Nephron progenitor cell (in vitro differentiated cells): ENCODE measurements around the gene CAPN1.

Source experiments
- DNase-seq: peaks from one replicate; pipeline ENCODE4 v3.0.0; 2021
- H3K27ac Mint-ChIP-seq: 2 replicates; pipeline ENCODE4 v1.8.0; 2021; ENCODE audit warnings: mild to moderate bottlenecking, moderate library complexity, mixed read lengths
- H3K27me3 Mint-ChIP-seq: 2 replicates; pipeline ENCODE4 v1.8.0; 2021; ENCODE audit warnings: mild to moderate bottlenecking, low read depth, mixed read lengths; ENCODE audit not compliant: poor library complexity
- H3K36me3 Mint-ChIP-seq: 2 replicates; pipeline ENCODE4 v1.8.0; 2021; ENCODE audit warnings: low read depth, mixed read lengths
- H3K4me1 Mint-ChIP-seq: 2 replicates; pipeline ENCODE4 v1.8.0; 2021; ENCODE audit warnings: mixed read lengths
- H3K4me3 Mint-ChIP-seq: 2 replicates; pipeline ENCODE4 v1.8.0; 2021; ENCODE audit warnings: mild to moderate bottlenecking, moderate library complexity, mixed read lengths
- H3K9me3 Mint-ChIP-seq: 2 replicates; pipeline ENCODE4 v1.8.0; 2021; ENCODE audit warnings: mild to moderate bottlenecking, moderate library complexity, mixed read lengths
- TF ChIP-seq, protein P1 (sequence below): fragments of 200-600 bp; sonication (generic); IDR thresholded peaks from 2 replicates; pipeline ENCODE4 v1.5.0; 2021; ENCODE audit warnings: antibody characterized with exemption

Gene CAPN1

DNA sequence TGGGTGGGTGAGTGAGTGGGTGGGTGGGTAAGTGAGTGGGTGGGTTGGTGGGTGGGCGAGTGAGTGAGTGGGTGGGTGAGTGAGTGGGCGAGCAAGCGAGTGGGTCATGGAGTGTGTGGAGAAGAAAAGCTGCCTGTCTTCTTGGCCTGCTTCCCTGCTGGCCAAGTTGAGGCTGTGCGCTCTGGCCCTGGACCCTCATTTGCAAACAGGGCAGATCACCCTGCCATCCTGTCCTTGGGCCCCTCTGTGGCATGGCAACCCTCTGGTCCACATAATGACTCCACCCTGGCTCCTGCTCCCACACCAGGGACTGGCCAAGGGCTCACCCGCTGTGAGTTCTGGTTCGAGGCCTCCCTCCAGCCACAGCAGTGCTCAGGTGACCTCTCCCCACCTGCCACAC is 35.1 kb downstream of the CAPN1 start:
- TF ChIP-seq, protein P1, sequence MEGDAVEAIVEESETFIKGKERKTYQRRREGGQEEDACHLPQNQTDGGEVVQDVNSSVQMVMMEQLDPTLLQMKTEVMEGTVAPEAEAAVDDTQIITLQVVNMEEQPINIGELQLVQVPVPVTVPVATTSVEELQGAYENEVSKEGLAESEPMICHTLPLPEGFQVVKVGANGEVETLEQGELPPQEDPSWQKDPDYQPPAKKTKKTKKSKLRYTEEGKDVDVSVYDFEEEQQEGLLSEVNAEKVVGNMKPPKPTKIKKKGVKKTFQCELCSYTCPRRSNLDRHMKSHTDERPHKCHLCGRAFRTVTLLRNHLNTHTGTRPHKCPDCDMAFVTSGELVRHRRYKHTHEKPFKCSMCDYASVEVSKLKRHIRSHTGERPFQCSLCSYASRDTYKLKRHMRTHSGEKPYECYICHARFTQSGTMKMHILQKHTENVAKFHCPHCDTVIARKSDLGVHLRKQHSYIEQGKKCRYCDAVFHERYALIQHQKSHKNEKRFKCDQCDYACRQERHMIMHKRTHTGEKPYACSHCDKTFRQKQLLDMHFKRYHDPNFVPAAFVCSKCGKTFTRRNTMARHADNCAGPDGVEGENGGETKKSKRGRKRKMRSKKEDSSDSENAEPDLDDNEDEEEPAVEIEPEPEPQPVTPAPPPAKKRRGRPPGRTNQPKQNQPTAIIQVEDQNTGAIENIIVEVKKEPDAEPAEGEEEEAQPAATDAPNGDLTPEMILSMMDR: no peak
- Mint-ChIP-seq H3K27ac (no peak overlapping the region), H3K36me3 (no peaks in the 10 kb centered on the region), H3K27me3 (peaks cover 3% of the 10 kb centered on the region), H3K4me3 (no peak overlapping the region), H3K9me3 (no peaks in the 10 kb centered on the region), H3K4me1 (peaks cover 55% of the 10 kb centered on the region)
- no peak for DNase-seq

DNA sequence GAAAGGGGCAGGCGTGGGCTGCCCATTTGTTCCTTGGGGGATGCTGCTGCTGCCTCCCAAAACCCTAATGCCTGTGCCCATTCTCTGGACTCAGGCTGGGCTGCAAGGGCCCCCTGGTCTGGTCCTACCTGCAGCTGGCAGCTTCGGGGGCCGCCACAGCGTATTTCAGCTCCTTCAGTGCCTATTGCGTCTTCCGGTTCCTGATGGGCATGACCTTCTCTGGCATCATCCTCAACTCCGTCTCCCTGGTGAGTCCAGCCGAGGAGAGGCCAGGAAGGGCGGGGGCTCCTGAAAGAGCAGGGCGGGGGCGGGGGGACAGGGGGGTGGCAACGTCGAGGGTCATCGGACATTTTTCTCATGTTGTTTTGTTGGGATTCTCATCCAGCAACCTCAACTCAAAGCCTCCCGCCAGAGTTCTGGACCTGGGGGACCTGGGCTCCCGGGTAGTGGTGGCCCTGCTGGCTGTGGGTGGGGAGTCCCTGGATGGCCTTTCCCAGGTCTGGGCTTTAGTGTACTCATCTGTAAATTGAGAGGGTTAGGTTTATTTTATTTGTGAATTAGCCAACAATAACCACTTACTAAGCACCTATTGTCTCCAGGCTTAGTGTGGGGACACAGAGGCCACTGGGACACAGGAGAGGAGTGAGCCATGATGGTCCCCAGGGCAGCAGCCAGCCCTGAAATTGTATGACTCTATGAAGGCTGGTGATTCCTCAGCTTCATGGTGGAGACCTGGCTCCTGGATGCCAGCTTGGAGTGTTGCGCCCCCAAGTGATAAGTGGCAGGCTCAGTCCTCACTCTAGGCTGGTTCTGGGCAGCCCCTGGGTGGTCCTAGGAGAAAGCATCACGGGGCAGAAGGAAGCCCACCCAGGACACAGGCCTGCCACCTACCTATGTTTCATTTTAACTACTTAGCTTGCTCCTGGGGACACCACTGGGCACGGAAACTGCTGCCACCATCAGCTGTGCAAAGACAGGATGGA is 36.0 kb downstream of the CAPN1 start:
- no peaks in the 10 kb centered on the region for H3K9me3 Mint-ChIP-seq

DNA sequence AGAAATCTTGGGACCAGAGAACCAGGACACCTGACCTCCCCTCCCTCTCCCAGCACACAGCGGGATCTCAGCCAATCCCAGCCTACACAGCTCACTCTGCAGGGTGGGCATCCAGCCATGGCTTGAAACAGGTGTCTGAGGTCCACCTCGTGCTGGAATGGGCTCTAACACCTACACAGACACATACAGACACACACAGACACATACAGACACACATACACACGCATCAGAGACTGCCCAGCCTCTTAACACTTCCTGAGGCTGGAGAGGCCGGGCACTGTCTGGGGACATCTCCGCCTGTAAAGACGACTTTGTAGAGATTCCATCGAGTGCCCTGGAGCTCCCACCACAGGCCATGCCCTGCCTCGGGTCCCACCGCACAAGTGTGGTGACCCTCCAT is 36.7 kb downstream of the CAPN1 start:
- no peak for DNase-seq
- Mint-ChIP-seq H3K27ac (peak overlapping the region; percentile 27), H3K4me1 (peaks cover 45% of the 10 kb centered on the region), H3K9me3 (no peaks in the 10 kb centered on the region), H3K4me3 (no peak overlapping the region), H3K36me3 (no peaks in the 10 kb centered on the region), H3K27me3 (peaks cover 3% of the 10 kb centered on the region)
- TF ChIP-seq, protein P1: no peak

More for the DNA sequence above, 36.0 kb downstream of the CAPN1 start:
- H3K27ac Mint-ChIP-seq: peak overlapping the region; percentile 27
- no peaks in the 10 kb centered on the region for H3K36me3 Mint-ChIP-seq
- no peak overlapping the region for H3K4me3 Mint-ChIP-seq
- peaks cover 52% of the 10 kb centered on the region for H3K4me1 Mint-ChIP-seq
- peaks cover 3% of the 10 kb centered on the region for H3K27me3 Mint-ChIP-seq
- TF ChIP-seq, protein P1: no peak
- no peak for DNase-seq

DNA sequence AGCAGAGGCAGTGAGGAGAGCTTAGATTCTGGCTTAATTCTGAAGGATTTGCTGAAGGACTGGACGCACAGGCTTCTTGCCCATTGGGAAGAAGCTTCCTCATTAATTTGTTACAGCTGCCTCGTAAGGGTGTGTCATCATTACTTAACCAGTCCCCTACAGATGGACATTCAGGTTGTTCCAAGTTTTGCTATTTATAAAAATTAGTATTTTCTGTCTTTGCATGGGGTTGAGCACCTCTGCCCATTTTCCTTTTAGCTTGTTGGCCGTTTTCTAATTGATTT is 38.1 kb downstream of the CAPN1 start:
- peaks cover 8% of the 10 kb centered on the region for H3K27me3 Mint-ChIP-seq
- H3K27ac Mint-ChIP-seq: peak overlapping the region; percentile 24
- H3K9me3 Mint-ChIP-seq: no peaks in the 10 kb centered on the region
- no peak for DNase-seq
- no peaks in the 10 kb centered on the region for H3K36me3 Mint-ChIP-seq
- peaks cover 38% of the 10 kb centered on the region for H3K4me1 Mint-ChIP-seq
- H3K4me3 Mint-ChIP-seq: no peak overlapping the region
- TF ChIP-seq, protein P1: no peak

DNA sequence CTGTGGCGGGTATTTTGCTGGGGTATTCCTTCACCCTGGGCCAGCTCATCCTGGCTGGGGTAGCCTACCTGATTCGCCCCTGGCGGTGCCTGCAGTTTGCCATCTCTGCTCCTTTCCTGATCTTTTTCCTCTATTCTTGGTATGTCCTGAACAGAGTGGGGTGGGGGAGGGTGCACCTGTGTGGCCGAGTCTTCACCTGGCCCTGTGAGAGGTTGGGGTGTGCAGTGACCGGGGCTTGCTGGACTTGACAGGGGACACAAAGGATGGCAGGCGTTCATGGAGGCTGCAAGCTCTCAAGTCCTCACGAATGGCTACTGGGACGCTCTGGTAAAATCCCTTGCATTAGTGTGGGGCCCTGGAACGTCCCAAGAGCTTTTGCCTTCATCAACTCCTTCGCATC is 39.3 kb downstream of the CAPN1 start:
- H3K4me1 Mint-ChIP-seq: peaks cover 40% of the 10 kb centered on the region
- H3K9me3 Mint-ChIP-seq: no peaks in the 10 kb centered on the region
- no peak overlapping the region for H3K27ac Mint-ChIP-seq
- H3K4me3 Mint-ChIP-seq: no peak overlapping the region
- peaks cover 13% of the 10 kb centered on the region for H3K27me3 Mint-ChIP-seq
- DNase-seq: no peak
- TF ChIP-seq, protein P1: no peak
- no peaks in the 10 kb centered on the region for H3K36me3 Mint-ChIP-seq

DNA sequence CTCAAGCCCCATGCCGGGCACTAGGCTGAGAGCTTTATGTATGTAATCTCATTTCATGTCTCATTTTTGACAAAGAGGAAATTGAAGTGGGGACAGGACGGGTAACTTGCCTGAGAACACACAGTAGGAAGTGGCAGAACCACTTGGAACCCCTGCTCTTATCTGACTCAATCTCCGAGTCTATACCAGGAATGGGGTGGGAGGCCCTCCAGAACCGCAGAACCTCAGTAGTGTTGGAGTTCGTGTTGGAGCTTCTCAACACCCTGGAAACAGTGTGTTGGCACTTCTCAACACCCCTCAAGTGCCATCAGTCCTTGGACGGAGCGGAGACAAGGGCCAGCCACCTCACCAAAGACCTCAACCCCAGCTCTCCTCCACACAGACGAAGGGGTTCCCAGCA is 41.3 kb downstream of the CAPN1 start:
- Mint-ChIP-seq H3K4me1 (peaks cover 48% of the 10 kb centered on the region), H3K27me3 (peaks cover 31% of the 10 kb centered on the region), H3K27ac (no peak overlapping the region), H3K9me3 (no peaks in the 10 kb centered on the region), H3K36me3 (no peaks in the 10 kb centered on the region), H3K4me3 (no peak overlapping the region)
- TF ChIP-seq, protein P1: no peak
- DNase-seq: no peak
